GM18858 (cell line): ENCODE data around the gene MYH7.

ENCODE experiments used
- ATAC-seq: cut with Tn5 transposase; IDR thresholded peaks from one replicate; pipeline ENCODE4 v1.9.1; 2021; ENCODE audit not compliant: unreplicated experiment

The MYH7 gene

GRCh38 chr14:23449314-23449713 is 13.9 kb upstream of the MYH7 start:
- no peak for ATAC-seq

DNA sequence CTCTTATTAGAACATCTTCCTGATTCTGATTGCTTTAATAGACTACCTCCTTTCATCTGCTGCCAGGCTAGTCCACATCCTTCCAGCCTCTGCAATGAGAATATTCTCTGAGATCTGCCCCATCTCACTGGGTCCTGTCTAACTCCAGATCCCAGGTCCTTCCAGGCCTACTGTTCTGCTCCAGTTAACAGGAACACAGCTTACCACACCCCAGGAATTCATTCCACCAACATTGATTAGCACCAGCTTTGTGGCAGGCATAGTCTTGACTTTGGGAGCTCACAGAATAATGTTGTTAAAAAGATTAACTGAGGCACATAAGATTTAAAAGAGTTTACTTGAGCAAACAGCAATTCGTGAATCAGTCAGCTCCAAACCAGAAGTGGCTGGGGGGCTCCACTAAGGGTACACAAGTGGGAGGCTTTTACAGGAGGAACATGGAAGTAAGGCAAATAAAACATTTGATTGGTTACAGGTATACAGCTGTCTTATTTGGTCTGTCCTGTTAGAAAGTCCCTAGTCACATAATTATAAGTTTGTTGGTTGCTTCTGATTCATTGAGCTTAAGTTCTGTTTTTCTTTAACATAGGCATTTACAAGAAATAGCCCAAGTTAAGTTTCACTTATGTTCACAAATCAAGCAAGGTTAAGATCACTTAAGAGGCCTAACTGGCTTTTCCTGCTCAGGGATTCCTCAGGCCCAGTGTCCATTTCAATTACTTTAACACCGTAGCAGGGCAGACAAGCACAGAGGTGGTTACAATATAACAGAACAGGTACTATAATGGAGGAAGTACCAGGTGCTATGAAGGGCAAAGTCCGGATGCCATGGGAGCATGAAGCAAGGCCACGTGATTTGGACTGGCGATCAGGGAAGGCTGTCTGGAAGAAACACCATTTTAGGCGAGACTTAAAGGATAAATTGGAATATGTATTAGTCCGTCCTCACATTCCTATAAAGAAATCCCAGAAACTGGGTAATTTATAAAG is 12.2 kb upstream of the MYH7 start:
- no peak for ATAC-seq

DNA sequence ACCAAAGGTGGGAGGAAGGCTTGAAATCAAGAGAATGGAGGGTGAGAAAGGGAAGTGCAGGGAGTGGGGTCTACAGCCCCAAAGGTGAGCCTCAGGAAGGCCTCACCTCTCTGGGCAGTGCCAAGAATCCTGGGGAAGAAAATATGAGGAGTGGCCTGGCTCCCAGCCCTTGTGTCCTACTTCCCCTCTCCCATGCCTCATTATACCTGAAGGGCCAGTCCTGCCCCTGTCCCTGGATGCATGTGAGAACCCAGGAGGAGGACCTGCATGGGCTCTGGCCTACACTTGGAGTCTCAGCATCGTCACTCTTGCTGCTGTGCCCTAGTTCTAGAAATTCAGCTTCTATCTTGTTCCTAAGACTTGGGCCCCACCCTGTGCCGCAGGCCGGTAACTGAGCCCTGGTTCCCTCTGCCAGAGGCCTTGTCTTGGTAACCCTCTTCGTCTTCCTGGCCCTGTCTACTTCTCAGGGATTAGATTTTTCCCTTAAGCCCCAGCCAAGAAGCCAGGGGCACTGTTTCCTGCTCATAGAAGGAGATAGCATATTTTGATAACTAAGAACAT is 10.9 kb upstream of the MYH7 start:
- ATAC-seq: no peak

GRCh38 chr14:23445773-23446172 is 10.3 kb upstream of the MYH7 start:
- ATAC-seq: no peak

DNA sequence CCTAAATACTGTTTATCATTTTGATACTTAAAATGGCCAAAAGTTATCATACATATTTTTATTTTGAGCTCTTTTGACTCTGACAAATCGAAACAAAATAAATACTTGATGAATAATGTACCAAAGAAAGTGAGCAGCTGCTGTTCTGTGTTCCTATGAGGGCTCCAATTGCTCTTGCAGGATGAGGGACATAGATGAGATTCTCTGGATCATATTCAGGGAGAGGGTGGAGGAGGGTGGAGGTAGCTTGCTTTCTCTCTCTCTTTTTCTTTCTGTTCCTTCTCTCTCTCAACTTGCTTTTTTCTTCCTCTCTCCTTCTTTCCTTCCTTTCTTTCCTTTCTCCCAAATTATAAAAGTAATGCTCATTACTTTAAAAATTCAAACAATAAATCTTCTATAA is 8.9 kb upstream of the MYH7 start:
- ATAC-seq: no peak

DNA sequence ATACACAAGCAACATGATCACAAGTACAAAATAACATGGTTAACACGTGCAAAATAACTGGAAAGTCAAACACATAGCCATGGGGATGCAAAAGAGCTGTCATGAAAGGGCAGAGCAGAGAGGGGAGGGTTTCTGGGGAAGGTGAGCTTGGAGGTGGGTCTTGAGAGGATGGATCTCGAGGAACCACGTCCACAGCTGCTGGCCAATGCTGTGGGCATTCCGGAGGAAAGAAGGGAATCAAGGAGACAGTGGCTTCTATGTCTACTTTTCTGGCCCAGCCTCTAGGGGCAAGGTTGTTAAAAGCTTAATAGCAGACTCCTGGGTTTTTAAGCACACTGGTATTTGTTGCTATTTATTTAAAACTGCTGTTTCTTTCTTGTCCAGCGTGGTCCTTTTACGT is 8.4 kb upstream of the MYH7 start:
- no peak for ATAC-seq

DNA sequence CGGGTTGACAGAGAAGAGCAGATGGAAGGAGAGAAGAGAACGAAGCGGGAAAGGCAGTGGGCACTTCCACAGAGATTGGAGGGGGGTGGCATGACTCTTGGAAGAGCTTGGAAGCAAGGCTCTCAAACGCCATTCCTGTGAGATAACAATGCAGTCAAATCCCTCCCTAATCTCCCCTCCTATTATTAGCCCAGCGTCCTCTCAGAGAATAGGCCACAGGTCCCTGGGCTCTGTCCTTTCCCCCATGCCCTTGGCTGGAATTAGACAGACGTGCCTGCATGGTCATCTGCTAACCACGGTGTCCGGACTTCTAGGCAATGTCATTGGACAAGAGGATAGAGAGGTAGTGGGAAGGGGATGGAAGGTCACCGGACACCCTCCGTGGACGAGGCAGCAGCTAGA is 8.0 kb upstream of the MYH7 start:
- no peak for ATAC-seq

GRCh38 chr14:23442721-23443356 is 7.4 kb upstream of the MYH7 start:
- no peak for ATAC-seq

DNA sequence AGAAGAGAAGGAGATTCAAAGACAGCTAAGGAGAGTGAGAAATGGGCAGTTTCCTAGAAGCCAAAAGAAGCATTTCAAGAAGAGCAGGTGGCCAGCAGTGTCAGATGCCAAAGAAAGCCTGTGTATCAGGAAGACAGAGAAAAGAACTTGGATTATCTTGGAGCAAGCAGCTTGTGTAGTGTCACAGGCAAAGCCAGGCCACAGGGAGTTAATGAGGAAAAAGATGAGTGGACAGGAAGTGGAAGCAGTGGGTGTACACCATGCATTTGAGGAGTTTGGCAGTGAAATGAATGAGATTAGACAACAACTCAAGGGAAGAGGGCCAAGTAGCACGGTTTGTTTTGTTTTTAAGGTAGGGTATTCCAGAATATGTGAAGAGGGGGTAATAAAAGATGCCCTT is 5.6 kb upstream of the MYH7 start:
- no peak for ATAC-seq

- ATAC-seq: no peak
These were observed 3.8 kb upstream of the MYH7 start for GRCh38 chr14:23439107-23439835.

- ATAC-seq: no peak
These were observed 2.9 kb upstream of the MYH7 start for GRCh38 chr14:23438101-23438971.

GRCh38 chr14:23437133-23438100 is 2.0 kb upstream of the MYH7 start:
- ATAC-seq: no peak

GRCh38 chr14:23436327-23437132 is 1.1 kb upstream of the MYH7 start:
- no peak for ATAC-seq

DNA sequence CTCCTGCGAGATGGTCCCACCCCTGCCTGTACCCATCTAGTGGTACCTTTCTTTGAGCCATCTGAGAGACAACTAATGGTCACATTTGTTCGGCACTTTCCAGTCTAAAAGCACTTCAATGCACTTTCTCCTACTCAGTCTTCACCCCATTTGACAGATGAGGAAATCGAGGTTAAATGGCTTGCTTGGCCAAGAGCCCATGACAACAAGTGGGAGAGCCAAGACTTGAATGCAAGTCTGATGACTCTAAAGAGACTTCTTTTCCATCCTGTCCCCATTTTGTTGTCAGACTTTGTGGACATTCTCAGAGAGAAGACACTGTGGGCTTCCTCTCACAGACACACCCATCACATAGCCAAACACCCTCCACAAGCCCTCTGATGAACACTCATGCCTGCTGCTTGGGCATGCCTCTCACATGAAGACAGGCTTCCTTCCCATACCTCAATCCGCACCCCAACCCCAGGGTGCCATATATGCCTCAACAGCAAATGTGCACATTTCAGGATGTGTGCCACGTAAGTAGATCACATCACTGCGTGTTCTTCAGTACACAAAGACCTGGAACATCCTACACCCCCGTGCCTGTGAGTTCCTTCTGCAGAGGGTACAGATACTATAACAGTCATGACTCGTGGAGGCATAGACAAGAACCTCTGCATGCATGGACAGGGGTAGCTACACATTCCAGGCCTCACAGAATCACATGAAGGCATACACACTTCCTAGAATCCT is 805 bp downstream of the MYH7 start:
- no peak for ATAC-seq

DNA sequence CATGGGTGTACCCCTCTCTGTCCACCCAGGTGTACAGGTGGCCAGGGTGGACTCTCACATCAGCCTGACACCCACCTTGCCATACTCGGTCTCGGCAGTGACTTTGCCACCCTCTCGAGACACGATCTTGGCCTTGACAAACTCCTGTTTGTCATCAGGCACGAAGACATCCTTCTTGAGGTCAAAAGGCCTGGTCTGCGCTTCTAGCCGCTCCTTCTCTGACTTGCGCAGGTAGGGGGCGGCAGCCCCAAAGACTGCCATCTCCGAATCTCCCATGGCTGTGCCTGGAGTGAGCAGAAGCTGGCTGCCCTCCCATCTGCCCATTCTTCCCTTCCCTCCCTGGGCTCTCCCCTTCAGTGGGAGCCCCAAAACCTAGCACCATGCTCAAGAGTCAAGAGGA is 2.0 kb downstream of the MYH7 start:
- ATAC-seq: no peak

- no peak for ATAC-seq
These were observed 2.5 kb downstream of the MYH7 start for GRCh38 chr14:23432946-23433345.

- ATAC-seq: no peak
These were observed 3.1 kb downstream of the MYH7 start for GRCh38 chr14:23432102-23432925.
